GM18868 (cell line): ENCODE measurements around the gene ATL2.
A peak's percentile ranks its signal among the peaks of the same experiment; 100 is the strongest.
"Not testable (repeated sequence)": the region's sequence is repeated elsewhere in the genome, so short reads cannot be mapped to it uniquely, and the experiment has no call there.

Experiments
- ATAC-seq: cut with Tn5 transposase; IDR thresholded peaks from one replicate; pipeline ENCODE4 v1.9.1; 2021; ENCODE audit warnings: mild to moderate bottlenecking, moderate library complexity; ENCODE audit not compliant: unreplicated experiment

The ATL2 gene

DNA sequence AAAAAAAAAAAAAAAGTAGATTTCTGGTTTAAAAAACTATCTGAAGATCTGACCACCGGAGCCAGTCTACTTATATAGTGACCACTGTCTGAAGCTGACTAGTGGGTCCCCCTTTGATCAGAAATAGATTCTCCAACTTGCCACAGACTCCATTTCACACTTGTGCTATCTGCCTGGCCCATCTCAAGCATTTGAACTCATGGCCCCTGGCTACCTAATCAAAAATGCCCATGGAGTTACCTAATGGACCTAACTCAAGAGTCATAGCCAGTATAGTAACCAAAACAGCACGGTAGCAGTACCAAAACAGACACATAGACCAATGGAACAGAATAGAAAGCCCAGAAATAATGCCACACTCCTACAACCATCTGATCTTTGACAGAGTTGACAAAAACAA, 17.0 kb upstream of the ATL2 start:
- ATAC-seq, result no peak

GRCh38 chr2:38390947-38391346, 13.9 kb upstream of the ATL2 start:
- no peak for ATAC-seq

DNA sequence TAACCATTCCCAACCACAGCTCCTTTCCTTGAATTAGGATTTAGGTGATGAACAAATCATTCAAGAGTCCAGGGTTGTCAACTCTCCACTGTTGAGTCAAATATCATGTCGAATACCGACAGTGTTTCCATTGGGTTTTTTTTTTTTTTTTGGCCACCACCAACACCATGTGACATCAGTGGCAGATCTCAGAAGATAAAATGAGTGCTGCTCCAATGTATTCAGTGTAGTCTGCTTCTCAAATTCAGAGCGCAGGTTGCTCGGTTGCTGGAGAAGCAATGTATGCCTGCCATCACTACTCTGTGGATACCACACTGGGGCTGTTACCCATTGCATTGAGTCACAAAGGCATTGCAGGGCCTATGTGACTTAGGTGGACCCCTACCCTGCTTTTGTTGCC, 10.8 kb upstream of the ATL2 start:
- no peak for ATAC-seq

DNA sequence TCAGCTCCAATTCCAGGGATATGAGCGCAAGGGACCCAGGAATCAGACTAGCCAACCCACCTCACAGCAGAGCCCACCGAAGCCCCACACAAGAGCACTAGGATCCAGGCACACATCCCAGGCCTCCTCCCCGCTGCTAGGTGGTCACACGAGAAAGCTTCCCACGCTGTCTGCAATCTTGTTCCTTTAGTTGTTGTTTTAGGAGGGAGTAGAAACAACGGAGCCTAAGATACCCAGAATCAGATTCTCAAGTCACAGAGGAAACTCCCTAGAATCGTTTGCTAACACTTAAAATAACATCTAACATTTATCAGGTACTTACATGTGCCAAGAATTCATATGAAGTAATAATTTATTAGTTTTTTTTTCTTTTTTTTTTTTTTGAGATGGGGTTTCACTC, 9.7 kb upstream of the ATL2 start:
- no peak for ATAC-seq

DNA sequence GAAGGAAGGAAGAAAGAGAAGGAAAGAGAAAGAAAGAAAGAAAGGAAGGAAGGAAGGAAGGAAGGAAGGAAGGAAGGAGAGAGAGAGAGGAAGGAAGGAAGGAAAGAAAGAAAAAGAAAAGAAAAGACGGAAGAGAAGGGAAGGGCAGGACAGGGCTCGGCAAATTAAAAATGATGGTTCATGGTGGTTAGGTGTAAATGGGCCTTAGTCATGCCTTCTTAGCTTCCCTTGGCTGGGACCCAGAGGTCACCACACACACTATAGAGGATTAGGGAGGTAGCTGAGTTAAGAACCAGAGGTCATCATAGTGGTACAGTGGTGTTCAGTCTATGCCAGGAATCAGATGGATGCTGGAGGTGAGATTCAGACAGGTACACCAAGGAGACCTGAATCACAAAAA, 9.3 kb upstream of the ATL2 start:
- no peak for ATAC-seq

GRCh38 chr2:38384338-38384737, 7.3 kb upstream of the ATL2 start:
- ATAC-seq, result no peak

DNA sequence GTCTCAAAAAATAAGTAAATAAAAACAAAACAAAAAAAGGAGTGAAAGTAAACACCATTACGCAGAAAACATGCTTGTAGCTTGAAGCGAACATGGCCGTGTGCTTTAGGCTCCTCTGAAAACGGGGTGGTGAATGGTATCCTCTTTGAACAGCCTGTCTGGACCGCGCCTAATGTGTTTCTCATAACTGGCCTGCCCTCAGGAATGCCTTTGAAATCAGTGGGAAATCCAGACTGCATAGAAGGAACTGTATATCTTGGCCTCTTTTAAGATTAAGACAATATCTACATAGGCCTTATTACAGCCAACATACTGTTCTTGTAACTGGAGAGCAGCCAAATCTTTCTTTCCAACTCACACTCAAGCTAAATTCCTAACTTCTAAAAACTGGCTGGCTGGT, 6.7 kb upstream of the ATL2 start:
- not testable (repeated sequence) for ATAC-seq

GRCh38 chr2:38381381-38382143, 4.5 kb upstream of the ATL2 start:
- no peak for ATAC-seq

- ATAC-seq, result no peak
Measured at GRCh38 chr2:38380397-38381130, 3.5 kb upstream of the ATL2 start.

DNA sequence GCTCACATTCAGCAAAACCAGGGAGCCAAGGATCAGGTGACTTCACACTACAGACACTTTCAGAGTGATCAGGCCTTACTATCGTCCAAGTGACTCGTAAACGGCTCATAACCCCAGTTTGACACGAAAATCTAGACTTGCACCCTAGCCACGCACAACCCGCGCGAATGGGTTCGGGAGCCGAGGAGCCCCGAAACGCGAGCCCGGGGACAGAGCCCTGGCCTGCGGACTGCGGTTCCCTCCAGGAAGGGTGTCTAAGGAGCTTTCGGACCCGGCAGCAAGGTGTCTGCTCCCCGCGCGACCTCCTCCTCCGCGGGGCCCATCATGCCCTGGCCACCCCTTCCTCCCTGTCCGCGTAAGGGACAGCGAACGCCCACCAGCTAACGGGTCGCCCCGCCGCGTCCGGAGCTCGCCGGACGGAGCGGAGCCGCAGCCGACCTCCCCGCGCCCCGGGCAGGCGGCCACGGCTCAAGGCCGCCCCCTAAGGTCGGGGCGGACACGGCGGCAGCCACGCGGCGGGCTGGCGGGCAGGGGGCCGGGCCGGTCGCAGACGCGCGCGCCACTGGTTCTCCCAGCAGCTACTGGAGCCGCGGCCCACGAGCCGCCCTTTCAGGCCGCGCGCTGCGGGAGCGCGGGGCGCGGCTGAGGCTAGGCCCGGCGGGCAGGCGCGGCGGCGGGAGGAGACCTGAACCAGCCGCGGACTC, 575 bp downstream of the ATL2 start:
- ATAC-seq, result peak; percentile 67

DNA sequence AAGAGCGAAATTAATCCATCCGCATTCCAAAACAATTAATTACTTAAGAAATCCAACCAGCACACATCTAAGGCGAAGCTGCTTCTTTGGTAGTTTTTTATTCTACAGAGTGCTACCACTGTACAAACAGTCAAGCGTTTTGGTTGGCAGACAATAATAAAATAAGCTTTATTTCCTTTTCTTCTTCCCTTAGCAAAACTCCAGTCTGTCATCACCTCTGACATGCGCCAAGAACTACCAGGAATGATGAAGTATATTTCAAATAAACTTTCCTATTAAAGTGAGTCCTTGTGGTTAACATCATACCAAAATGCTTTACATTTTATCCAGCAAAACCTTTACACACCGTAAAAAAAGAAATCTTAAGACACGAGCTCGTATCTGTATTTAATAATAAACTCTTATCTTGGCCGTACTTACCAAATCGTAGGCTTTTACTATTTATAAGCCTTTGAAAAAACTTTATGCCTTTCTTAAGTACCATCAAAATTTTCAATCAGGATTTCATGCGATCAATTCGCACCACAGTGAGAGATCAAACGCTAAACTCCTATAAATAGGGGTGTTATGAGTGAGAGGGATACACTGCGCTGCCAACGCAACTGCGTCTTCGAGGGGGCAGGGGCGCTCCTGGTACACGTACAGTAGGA, 1.3 kb downstream of the ATL2 start:
- ATAC-seq, result peak; percentile 22

GRCh38 chr2:38374984-38375383, 2.1 kb downstream of the ATL2 start:
- no peak for ATAC-seq

DNA sequence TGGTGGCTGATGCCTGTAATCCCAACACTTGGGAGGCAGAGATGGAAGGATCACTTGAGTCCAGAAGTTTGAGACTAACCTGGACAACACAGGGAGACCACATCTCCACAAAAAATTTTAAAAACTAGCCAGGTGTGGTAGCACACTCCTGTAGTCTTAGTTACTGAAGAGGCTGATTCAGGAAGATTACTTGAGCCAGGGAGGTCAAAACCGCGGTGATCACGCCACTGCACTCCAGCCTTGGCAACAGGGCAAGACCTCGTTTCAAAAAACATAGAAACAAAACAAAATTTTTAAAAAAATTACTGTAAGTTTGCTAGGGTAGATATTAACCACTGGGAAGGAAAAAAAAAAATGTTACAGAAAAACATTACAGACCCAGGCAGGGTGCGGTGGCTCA, 5.8 kb downstream of the ATL2 start:
- ATAC-seq, result no peak

DNA sequence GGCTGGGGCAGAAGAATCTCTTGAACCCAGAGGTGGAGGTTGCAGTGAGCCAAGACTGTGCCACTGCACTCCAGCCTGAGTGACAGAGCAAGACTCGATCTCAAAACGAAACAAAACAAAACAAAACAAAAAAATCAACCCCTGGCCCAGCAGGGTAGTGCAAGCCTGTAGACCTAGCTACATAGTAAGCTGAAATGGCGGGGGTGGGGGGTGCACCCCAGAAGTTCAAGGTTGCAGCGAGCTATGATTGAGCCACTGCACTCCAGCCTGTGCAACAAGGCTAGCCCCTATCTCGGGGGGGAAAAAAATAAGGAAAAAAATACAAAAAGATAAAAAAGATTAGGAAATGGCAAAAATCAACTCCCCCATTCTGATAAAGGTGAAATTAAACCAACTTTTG, 6.4 kb downstream of the ATL2 start:
- ATAC-seq, result no peak

DNA sequence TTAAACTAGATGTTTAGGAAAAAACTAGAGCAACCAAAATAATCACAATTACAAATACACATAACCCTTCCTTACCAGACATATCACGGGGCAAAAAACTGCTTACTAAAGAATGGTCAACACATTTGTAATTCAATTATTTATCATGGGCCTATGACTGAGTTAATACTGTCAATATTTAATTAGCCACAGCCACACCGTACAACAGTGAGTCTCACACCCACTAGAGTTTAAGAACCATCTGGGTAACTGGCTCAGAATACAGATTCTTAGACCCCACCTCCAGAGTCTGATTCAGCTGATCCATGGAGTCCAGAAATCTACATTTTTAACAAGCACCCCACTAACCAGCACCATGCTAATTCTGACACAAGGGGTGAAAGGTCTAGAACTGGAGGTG, 14.8 kb downstream of the ATL2 start:
- ATAC-seq, result no peak

GRCh38 chr2:38360177-38360576, 16.9 kb downstream of the ATL2 start:
- no peak for ATAC-seq

DNA sequence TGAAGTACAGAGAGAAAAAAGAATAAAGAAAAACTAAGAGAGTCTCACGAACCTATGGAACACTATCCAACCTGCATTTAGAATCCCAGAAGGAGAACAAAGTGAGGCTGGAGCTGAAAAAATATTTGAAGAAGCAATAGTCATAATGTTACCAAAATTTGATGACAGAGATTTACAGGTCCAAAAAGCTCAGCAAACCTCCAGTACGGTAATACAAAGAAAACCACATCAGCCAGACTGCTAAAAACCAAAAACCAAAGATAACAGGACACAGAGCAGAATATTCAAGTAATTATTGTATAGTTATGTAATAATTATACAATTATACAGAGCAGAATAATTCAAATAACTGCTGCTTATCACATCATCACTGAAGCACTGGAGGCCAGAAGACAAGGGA, 23.7 kb downstream of the ATL2 start:
- ATAC-seq, result no peak

DNA sequence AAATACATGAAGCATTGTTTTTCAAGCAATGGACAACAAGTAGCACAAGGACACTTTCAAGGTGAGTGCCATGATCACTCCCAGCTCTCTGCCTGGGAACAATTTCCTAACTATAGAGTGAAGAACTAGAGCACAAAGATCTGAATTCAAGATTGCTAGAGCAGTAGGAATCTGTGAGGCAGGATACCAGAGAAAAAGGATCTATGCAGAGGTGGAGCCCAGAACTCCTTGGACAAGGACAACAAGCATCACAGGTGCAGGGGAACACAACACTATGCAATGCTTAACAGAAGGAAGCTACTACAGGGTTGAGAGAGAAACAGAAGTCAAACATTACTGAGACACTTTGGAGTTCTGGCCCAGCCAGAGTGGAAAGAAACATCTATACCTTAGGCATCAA, 24.7 kb downstream of the ATL2 start:
- no peak for ATAC-seq

DNA sequence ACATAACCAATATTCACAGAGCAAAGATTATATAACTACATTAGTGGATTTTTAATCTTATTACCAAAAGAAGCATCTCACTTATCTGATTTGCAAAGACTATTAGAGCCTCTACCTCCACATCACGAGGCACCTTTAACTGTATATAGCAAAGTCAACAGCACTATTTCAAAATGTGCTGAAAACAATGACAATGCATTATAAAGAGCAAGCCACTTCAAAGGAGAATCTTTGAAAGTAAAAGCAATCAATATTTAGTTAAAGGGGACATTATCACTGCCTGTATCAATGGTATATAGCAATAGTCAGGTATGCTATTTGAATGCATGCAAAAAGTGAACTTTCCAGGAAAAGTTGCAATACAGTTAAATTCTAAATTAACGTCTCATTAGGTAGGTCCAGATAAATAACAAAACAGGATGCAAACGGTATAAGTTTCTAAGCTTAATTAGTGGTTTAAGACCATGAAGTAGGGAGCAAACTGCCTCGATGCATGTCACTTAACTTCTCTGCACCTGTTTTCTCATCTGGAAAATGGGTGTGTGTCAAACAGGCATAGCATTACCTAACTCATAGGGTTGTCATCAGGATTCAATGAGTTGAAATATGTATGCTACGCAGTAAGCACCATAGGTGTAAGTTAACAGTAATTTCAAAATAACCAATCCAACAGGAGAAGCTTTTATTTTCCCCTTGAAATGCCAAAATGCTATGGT, 31.6 kb downstream of the ATL2 start:
- no peak for ATAC-seq

DNA sequence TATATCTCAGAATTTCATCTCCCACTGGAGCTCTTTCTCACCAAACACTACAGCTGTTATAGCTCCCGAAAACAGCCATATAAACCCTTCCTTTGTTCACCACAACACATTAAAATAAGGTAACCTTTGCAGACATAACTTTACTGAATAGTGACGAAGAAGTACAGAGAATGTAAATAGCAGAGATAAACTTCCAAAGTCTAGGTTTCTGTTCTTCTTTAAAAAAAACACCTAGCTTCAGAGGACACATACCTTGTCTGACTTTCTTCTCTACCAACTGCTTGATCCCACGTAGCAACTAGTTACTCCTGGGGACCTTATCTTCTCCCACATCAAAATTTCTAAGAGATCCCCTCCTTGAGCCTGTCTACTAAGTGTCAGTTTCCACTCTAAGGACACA, 32.3 kb downstream of the ATL2 start:
- peak; percentile 63 for ATAC-seq

GRCh38 chr2:38343212-38343611, 33.9 kb downstream of the ATL2 start:
- ATAC-seq, result no peak
